Ishikawa (cell line): ENCODE results near the gene DSP.

Experiments used
- CREB1 ChIP-seq: IDR thresholded peaks from 2 replicates; pipeline ENCODE4 v1.6.1; 2012; ENCODE audit warnings: low read depth
- EGR1 ChIP-seq: IDR thresholded peaks from 2 replicates; pipeline ENCODE4 v1.6.1; 2012
- EP300 ChIP-seq: IDR thresholded peaks from 2 replicates; pipeline ENCODE4 v1.6.1; 2012; ENCODE audit warnings: borderline replicate concordance
- RAD21 ChIP-seq: IDR thresholded peaks from 2 replicates; pipeline ENCODE4 v1.6.1; 2012; ENCODE audit warnings: low read depth
- TAF1 ChIP-seq: IDR thresholded peaks from 2 replicates; pipeline ENCODE4 v1.6.1; 2012; ENCODE audit warnings: low read depth, mild to moderate bottlenecking
- TEAD4 ChIP-seq: IDR thresholded peaks from 2 replicates; pipeline ENCODE4 v1.6.1; 2012
- YY1 ChIP-seq: IDR thresholded peaks from 2 replicates; pipeline ENCODE4 v1.6.1; 2012; ENCODE audit warnings: low read depth
- TF ChIP-seq, protein P1 (sequence below): IDR thresholded peaks from 2 replicates; pipeline ENCODE4 v1.6.1; 2012; ENCODE audit warnings: low read depth, mild to moderate bottlenecking
- TF ChIP-seq, protein P2 (sequence below): IDR thresholded peaks from 2 replicates; pipeline ENCODE4 v1.6.1; 2012

DNA sequence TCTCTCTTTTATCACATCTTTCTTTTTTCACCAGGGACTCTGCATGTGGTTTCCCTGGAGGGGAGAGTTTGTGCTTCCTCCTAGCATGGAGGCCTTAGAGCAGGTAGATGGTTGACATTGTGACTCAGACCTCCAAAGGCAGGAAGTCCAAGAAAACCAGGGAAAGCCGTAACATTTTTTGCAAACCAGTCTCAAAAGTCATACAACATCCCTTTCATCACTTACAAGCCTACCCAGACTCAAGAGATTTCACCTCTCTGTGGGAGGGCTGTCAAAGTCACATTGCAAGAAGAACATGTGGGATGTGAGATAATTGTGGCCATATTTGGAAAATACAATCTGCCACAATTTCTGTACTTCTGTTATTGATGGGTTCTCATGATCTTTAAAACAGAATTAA lies 94.7 kb downstream of the DSP start:
- TF ChIP-seq, protein P1, sequence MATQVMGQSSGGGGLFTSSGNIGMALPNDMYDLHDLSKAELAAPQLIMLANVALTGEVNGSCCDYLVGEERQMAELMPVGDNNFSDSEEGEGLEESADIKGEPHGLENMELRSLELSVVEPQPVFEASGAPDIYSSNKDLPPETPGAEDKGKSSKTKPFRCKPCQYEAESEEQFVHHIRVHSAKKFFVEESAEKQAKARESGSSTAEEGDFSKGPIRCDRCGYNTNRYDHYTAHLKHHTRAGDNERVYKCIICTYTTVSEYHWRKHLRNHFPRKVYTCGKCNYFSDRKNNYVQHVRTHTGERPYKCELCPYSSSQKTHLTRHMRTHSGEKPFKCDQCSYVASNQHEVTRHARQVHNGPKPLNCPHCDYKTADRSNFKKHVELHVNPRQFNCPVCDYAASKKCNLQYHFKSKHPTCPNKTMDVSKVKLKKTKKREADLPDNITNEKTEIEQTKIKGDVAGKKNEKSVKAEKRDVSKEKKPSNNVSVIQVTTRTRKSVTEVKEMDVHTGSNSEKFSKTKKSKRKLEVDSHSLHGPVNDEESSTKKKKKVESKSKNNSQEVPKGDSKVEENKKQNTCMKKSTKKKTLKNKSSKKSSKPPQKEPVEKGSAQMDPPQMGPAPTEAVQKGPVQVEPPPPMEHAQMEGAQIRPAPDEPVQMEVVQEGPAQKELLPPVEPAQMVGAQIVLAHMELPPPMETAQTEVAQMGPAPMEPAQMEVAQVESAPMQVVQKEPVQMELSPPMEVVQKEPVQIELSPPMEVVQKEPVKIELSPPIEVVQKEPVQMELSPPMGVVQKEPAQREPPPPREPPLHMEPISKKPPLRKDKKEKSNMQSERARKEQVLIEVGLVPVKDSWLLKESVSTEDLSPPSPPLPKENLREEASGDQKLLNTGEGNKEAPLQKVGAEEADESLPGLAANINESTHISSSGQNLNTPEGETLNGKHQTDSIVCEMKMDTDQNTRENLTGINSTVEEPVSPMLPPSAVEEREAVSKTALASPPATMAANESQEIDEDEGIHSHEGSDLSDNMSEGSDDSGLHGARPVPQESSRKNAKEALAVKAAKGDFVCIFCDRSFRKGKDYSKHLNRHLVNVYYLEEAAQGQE, result no peak
- TF ChIP-seq EGR1, result no peak
- no peak for TF ChIP-seq CREB1
- no peak for TF ChIP-seq EP300
- TF ChIP-seq TEAD4, result no peak
- TF ChIP-seq, protein P2, sequence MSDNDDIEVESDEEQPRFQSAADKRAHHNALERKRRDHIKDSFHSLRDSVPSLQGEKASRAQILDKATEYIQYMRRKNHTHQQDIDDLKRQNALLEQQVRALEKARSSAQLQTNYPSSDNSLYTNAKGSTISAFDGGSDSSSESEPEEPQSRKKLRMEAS, result no peak
- TF ChIP-seq TAF1, result no peak
- TF ChIP-seq RAD21, result no peak
- TF ChIP-seq YY1, result no peak
